Endothelial cell of umbilical vein (primary cell): ENCODE data around the gene CLIC1. TPM values are rescaled to one million over a fixed set of nuclear protein-coding genes. Genes with fewer than 3 reads are reported as not detected.

ENCODE experiments used
- BruUV-seq: library from RNA; stranded (reverse); fragments of 400-500 nt; replicated peaks from 2 replicates; lab custom pipeline; 2021; lab: Mats Ljungman, UMichigan
- CTCF ChIA-PET: fragments of 300-600, 350-600 bp; sonication (Branson Sonifier 250); formaldehyde crosslinking; loops from one replicate; lab custom pipeline; 2021; ENCODE audit warnings: antibody characterized with exemption, inconsistent platforms; lab: Charles Lee
- POLR2A ChIA-PET: fragments of 300-600, 350-600 bp; sonication (Branson Sonifier 250); formaldehyde crosslinking; loops from one replicate; lab custom pipeline; 2021; ENCODE audit warnings: antibody characterized with exemption, inconsistent platforms; lab: Charles Lee
- DNase-seq: peaks from one replicate; pipeline ENCODE4 v3.0.0-alpha.2; 2011; ENCODE audit warnings: low read depth, low spot score
- FAIRE-seq: peaks from 2 replicates; lab custom pipeline; 2011; peaks lifted over from hg19 to GRCh38; lab: Jason Lieb, UNC
- H2AFZ ChIP-seq: 2 replicates; pipeline ENCODE4 v1.6.0; 2012; ENCODE audit warnings: low read depth, low read length, control low read depth, inconsistent platforms
- H3K27ac ChIP-seq: 2 replicates; pipeline ENCODE4 v1.5.1; 2011; ENCODE audit warnings: low read depth, mild to moderate bottlenecking, control low read depth, low read length, moderate library complexity; ENCODE audit not compliant: insufficient read depth
- H3K27me3 ChIP-seq, 2 experiments: 2 replicates each; pipeline versions ENCODE4 v1.6.0 to v1.6.1; 2011; ENCODE audit warnings: low read length in 2 of 2, mixed read lengths in 1 of 2; ENCODE audit not compliant: control insufficient read depth in 2 of 2, insufficient read depth in 2 of 2
- H3K36me3 ChIP-seq, 2 experiments: 2 replicates in 1 of 2; 3 replicates in 1 of 2; pipeline ENCODE4 v1.5.1; 2011; ENCODE audit warnings: low read length in 2 of 2, mild to moderate bottlenecking in 1 of 2, moderate library complexity in 1 of 2; ENCODE audit not compliant: control insufficient read depth in 2 of 2, insufficient read depth in 2 of 2; ENCODE audit errors: extremely low read depth in 1 of 2
- H3K4me1 ChIP-seq: 3 replicates; pipeline ENCODE4 v1.5.1; 2011; ENCODE audit warnings: mild to moderate bottlenecking, low read length; ENCODE audit not compliant: control insufficient read depth, insufficient read depth; ENCODE audit errors: extremely low read depth
- H3K4me2 ChIP-seq: 2 replicates; pipeline ENCODE4 v1.6.1; 2011; ENCODE audit warnings: low read length, control low read depth, mixed read lengths; ENCODE audit not compliant: insufficient read depth
- H3K4me3 ChIP-seq, 3 experiments: fragments of 200-600 bp in 1 of 3; sonication (generic), shearing (Covaris generic) in 1 of 3; replicated peaks in 1 of 3; 2 replicates each; pipeline ENCODE4 v1.5.1; 2011 to 2016; ENCODE audit warnings: control low read depth in 3 of 3, low read length in 3 of 3, mild to moderate bottlenecking in 2 of 3, inconsistent platforms in 1 of 3, low read depth in 1 of 3, moderate library complexity in 1 of 3; ENCODE audit not compliant: insufficient read depth in 1 of 3
- H3K79me2 ChIP-seq: 2 replicates; pipeline ENCODE4 v1.6.0; 2012; ENCODE audit warnings: low read length, inconsistent platforms; ENCODE audit not compliant: control insufficient read depth, insufficient read depth
- H3K9ac ChIP-seq: replicated peaks from 2 replicates; pipeline ENCODE3; 2011; ENCODE audit warnings: low read length, control low read depth; ENCODE audit not compliant: insufficient read depth; ENCODE audit errors: extremely low read depth
- H3K9me1 ChIP-seq: replicated peaks from 3 replicates; pipeline ENCODE4 v1.6.0; 2011; ENCODE audit warnings: mild to moderate bottlenecking, low read length; ENCODE audit not compliant: control insufficient read depth, insufficient read depth; ENCODE audit errors: extremely low read depth
- H3K9me3 ChIP-seq: replicated peaks from 2 replicates; pipeline ENCODE4 v1.5.1; 2012; ENCODE audit warnings: low read length, inconsistent platforms; ENCODE audit not compliant: control insufficient read depth, insufficient read depth
- H4K20me1 ChIP-seq: replicated peaks from 2 replicates; pipeline ENCODE3; 2011; ENCODE audit warnings: mild to moderate bottlenecking, low read length; ENCODE audit not compliant: control insufficient read depth, insufficient read depth; ENCODE audit errors: extremely low read depth
- EZH2 ChIP-seq: IDR thresholded peaks from 2 replicates; pipeline ENCODE4 v1.6.1; 2012; ENCODE audit warnings: borderline replicate concordance, low read depth, mild to moderate bottlenecking, moderate library complexity, low read length, inconsistent platforms; ENCODE audit not compliant: severe bottlenecking
- FOS ChIP-seq: IDR thresholded peaks from 2 replicates; pipeline ENCODE4 v1.6.1; 2011; ENCODE audit warnings: mild to moderate bottlenecking, low read length, moderate library complexity, borderline replicate concordance; ENCODE audit not compliant: insufficient read depth
- GATA2 ChIP-seq: IDR thresholded peaks from 2 replicates; pipeline ENCODE4 v1.7.0; 2011; ENCODE audit warnings: low read depth, mild to moderate bottlenecking, moderate library complexity, mixed read lengths, low read length; ENCODE audit not compliant: insufficient read length, insufficient read depth
- JUN ChIP-seq: IDR thresholded peaks from 2 replicates; pipeline ENCODE4 v1.6.1; 2011; ENCODE audit warnings: borderline replicate concordance, low read depth; ENCODE audit not compliant: insufficient read length, insufficient read depth
- MYC ChIP-seq: IDR thresholded peaks from one replicate; pipeline ENCODE4 v1.6.1; 2011; ENCODE audit warnings: mild to moderate bottlenecking, low read depth, low read length
- POLR2A ChIP-seq: IDR thresholded peaks from 2 replicates; pipeline ENCODE4 v1.6.1; 2012; ENCODE audit warnings: low read depth, mild to moderate bottlenecking, control low read depth, low read length
- POLR2AphosphoS5 ChIP-seq: IDR thresholded peaks from 2 replicates; pipeline ENCODE4 v1.6.1; 2012; ENCODE audit warnings: low read depth, mild to moderate bottlenecking, control low read depth, low read length, moderate library complexity; ENCODE audit not compliant: insufficient read depth
- dilution Hi-C: fragments of 300-500 bp; cut with MboI; formaldehyde crosslinking; loops from one replicate; pipeline ENCODE4 v1.15.0; 2019; ENCODE audit warnings: low sequenced_read_pairs; ENCODE audit not compliant: extremely low pct_ligation_motif_present
- intact Hi-C: fragments of 100-400 bp; cut with micrococcal nuclease; formaldehyde crosslinking; loops from one replicate; pipeline ENCODE4 v1.10.0; 2022
- polyA plus RNA-seq, 4 experiments: library from polyadenylated mRNA; depleted of rRNA in 3 of 4; stranded (reverse) in 3 of 4; unstranded in 1 of 4; fragments of >200 nt; gene quantifications; 2 replicates each; pipeline versions ENCODE4 v1.2.1 to v1.2.3, GENCODE V29; 2011 to 2012; ENCODE audit warnings: missing spikeins in 1 of 4
- total RNA-seq: library from RNA; stranded (reverse); gene quantifications from 2 replicates; pipeline ENCODE4 v1.2.3, GENCODE V29; 2021
- TF ChIP-seq, protein P1 (sequence below), 2 donors: IDR thresholded peaks; 1 replicate in 1 of 2; 2 replicates in 1 of 2; pipeline ENCODE4 v1.5.1; 2011; ENCODE audit warnings: low read length in 2 of 2, mild to moderate bottlenecking in 2 of 2, moderate library complexity in 2 of 2, control low read depth in 1 of 2, inconsistent platforms in 1 of 2, low read depth in 1 of 2; ENCODE audit not compliant: insufficient read depth in 1 of 2; ENCODE audit errors: extremely low read depth in 1 of 2
- TF ChIP-seq, protein P2 (sequence below): IDR thresholded peaks from 2 replicates; pipeline ENCODE4 v1.6.1; 2011; ENCODE audit not compliant: insufficient read depth, insufficient read length

Gene CLIC1
- total and polyA plus RNA-seq, 2 donors (not counting 3 experiments of a cell fraction or from before 2014, with no cell fraction given), result 543 to 578 TPM

DNA sequence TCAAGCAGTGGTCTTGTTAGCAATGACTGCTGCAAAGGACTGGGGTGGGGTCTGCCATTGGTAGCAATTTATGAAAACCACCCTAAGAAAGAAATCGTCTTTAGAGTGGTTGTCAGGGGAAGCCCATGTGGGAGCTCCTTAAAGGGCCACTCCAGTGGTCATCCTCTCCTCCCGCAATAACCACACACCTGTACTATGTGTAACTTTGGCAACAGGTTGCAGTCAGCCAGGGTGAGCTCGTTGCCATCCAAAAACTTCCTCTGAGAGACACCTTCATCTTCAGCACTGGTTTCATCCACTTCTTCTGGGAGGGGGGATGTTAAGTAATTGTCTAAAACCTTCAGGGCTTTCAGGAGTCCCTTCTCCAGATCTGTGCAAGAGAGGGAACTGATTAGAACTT is 4.3 kb downstream of the CLIC1 start:
- Histone ChIP-seq H3K36me3 (peaks cover 19 to 30% of the 10 kb centered on the region in 2 experiments), H2AFZ (no peak overlapping the region), H3K27me3 (no peaks in the 10 kb centered on the region), H3K4me1 (peaks cover 31% of the 10 kb centered on the region), H3K27ac (no peak overlapping the region), H3K9me3 (no peaks in the 10 kb centered on the region), H4K20me1 (no peaks in the 10 kb centered on the region), H3K4me3 (no peak overlapping the region), H3K9me1 (no peaks in the 10 kb centered on the region), H3K79me2 (peaks cover 41% of the 10 kb centered on the region), H3K4me2 (no peak overlapping the region), H3K9ac (no peak overlapping the region)
- dilution Hi-C loops (no loop called here), intact Hi-C loops (loop anchor here (10.0 kb wide), 1 partner anchor 187 kb away; the partner anchor contains the start of genes ATP6V1G2, DDX39B and NFKBIL1)
- TF ChIP-seq POLR2A, result no peak
- TF ChIP-seq MYC, result no peak
- TF ChIP-seq, protein P1, sequence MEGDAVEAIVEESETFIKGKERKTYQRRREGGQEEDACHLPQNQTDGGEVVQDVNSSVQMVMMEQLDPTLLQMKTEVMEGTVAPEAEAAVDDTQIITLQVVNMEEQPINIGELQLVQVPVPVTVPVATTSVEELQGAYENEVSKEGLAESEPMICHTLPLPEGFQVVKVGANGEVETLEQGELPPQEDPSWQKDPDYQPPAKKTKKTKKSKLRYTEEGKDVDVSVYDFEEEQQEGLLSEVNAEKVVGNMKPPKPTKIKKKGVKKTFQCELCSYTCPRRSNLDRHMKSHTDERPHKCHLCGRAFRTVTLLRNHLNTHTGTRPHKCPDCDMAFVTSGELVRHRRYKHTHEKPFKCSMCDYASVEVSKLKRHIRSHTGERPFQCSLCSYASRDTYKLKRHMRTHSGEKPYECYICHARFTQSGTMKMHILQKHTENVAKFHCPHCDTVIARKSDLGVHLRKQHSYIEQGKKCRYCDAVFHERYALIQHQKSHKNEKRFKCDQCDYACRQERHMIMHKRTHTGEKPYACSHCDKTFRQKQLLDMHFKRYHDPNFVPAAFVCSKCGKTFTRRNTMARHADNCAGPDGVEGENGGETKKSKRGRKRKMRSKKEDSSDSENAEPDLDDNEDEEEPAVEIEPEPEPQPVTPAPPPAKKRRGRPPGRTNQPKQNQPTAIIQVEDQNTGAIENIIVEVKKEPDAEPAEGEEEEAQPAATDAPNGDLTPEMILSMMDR (IDR thresholded peaks at IDR 0.05; ENCODE audit: extremely low read depth in 1 of 2, insufficient read depth in 1 of 2, low read depth in 1 of 2, low read length in 2 of 2), result no peak
- TF ChIP-seq, protein P2, sequence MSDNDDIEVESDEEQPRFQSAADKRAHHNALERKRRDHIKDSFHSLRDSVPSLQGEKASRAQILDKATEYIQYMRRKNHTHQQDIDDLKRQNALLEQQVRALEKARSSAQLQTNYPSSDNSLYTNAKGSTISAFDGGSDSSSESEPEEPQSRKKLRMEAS, result no peak
- no peak for TF ChIP-seq EZH2
- no peak for TF ChIP-seq FOS
- no peak for TF ChIP-seq JUN
- no peak for TF ChIP-seq GATA2
- no peak for TF ChIP-seq POLR2AphosphoS5
- ChIA-PET CTCF (interaction anchor here (0.9 to 1.8 kb wide), 3 partner anchors 98 to 104 kb away, joined by 3 to 5 read pairs (median 3); no protein-coding TSS in a partner anchor), POLR2A (no interaction called here)
- BruUV-seq, result no TSS peak
- DNase-seq (no peak), FAIRE-seq (no peak)
